Fibroblast of pulmonary artery (primary cell): Measurements from ENCODE around the gene CACNA1E.

Experiments
- DNase-seq: peaks from one replicate; pipeline ENCODE4 v3.0.0-alpha.2; 2010; ENCODE audit warnings: low read depth
- H3K4me3 ChIP-seq: replicated peaks from 2 replicates; pipeline ENCODE4 v1.5.1; 2011; ENCODE audit warnings: low read depth, mild to moderate bottlenecking, control low read depth, low read length, moderate library complexity
- TF ChIP-seq, protein P1 (sequence below): IDR thresholded peaks from 2 replicates; pipeline ENCODE4 v1.5.1; 2011; ENCODE audit warnings: mild to moderate bottlenecking, control low read depth, low read length, inconsistent platforms; ENCODE audit errors: missing control alignments

CACNA1E gene

DNA sequence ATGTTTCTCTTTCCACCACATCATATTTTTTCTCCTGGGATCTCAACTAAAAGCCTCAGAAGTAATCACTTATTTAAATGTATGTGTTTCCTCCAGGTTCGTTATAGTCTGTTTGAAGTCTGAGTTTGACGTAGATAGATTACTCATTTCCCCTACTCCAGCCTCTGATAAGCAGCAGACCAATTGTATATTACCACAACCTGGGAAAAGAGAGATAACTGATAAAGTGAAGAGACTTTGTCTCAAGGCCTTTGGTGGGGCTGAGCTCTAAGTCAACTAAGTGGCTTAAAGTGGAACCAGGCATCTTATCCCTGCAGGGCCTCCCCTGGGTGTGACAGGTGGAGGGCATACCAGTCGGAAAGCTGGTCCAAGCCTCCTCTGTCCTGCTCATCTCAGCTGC lies 34.9 kb upstream of the CACNA1E start:
- H3K4me3 ChIP-seq: no peak overlapping the region
- TF ChIP-seq, protein P1, sequence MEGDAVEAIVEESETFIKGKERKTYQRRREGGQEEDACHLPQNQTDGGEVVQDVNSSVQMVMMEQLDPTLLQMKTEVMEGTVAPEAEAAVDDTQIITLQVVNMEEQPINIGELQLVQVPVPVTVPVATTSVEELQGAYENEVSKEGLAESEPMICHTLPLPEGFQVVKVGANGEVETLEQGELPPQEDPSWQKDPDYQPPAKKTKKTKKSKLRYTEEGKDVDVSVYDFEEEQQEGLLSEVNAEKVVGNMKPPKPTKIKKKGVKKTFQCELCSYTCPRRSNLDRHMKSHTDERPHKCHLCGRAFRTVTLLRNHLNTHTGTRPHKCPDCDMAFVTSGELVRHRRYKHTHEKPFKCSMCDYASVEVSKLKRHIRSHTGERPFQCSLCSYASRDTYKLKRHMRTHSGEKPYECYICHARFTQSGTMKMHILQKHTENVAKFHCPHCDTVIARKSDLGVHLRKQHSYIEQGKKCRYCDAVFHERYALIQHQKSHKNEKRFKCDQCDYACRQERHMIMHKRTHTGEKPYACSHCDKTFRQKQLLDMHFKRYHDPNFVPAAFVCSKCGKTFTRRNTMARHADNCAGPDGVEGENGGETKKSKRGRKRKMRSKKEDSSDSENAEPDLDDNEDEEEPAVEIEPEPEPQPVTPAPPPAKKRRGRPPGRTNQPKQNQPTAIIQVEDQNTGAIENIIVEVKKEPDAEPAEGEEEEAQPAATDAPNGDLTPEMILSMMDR: no peak
- DNase-seq: no peak

DNA sequence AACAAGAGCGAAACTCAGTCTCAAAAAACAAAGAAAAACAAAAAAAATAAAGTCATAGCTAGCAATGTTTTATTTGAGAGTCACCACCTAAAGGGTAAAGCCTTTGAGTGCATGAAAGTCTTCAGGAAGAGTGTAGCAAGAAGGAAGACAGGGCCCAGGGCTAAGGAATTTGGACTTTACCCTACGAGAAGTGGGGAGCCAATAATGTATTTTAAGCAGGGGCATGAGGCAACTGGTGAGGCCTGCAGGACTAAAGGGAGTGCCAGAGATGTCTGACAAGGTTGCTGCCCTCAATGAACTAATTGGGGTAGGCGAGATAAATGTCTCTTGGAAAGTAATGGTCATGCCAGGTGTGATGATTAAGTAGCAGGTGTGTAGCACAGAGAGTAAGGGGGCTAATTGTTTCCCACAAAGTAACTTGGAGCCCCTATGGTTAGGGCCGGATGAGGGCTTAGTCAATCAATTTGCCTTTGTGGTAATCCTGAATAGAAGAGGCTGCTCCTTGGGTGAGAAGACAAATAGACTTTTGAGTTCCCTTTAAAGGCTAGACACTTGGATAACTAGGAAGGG lies 31.6 kb upstream of the CACNA1E start:
- H3K4me3 ChIP-seq: no peak overlapping the region
- no peak for DNase-seq
- TF ChIP-seq, protein P1: no peak

DNA sequence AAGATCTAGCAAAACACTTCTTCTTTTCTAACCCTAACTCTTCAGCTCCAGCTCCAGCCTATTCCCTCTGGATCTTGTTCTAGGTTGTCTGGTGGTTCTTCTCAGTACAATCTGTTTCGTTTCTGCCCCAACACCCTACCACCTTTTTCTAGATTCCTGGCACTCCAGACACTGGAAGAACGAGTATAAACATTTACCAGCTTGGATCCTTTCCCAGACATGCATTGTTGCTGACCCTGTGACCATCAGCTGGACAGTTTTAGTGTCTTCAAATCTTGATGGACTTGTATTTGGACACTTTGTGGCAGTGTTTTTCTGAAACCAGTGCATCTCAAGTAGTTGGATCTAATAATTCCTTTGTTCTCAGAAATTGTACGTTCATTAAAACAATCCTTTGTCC lies 30.6 kb upstream of the CACNA1E start:
- TF ChIP-seq, protein P1: no peak
- no peak for DNase-seq
- no peak overlapping the region for H3K4me3 ChIP-seq

DNA sequence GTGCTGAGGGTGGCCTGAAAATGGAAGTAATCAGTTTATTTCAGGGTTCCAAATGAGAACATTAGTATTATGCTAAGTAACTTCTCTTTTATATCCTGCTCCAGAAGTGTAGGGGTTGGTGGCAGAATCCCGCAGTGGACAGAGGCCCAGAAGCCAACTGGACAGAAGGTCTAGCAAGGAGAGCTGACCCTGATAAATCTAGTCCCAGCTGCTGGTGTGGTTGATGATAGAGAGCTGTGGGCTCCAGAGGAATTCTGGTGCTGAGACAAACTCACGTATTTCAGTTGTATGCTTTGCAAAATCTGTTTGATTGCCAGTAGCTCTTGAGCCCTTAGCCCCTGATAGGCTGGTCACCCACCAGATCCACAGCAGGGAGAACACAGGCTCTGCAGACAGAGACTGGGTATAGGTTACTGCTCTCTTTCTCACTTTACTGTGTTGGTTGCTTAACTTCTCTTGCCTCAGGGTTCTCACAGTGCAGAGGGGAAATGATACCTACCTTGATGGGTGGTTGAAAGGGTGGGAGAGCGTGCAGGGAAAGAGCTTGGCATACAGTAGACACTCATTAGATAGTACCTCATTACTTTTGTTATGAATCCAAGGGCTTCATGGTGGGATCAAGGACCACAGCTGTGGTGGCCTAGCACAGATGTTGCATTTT lies 29.6 kb upstream of the CACNA1E start:
- no peak overlapping the region for H3K4me3 ChIP-seq
- no peak for DNase-seq
- TF ChIP-seq, protein P1: no peak

DNA sequence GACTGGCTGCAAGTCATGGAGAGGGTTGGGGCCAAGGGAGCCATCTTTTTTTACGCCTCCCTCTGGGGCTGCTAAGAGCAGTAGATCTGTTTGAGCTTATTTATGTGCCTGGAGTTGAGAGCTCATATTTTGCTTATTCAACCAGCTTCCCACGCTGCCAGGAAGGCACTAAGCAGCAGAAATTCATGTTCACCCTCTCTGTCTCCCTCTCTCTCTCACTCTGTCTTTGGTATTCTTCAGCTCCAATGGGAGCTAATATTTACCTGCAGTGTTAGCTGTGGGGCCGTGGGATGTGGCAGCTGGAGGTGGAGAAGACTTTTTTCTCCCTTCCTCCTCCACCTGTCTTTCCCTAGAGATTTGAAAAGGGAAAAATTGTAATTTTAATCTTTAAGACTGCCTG lies 26.8 kb upstream of the CACNA1E start:
- TF ChIP-seq, protein P1: no peak
- DNase-seq: no peak

DNA sequence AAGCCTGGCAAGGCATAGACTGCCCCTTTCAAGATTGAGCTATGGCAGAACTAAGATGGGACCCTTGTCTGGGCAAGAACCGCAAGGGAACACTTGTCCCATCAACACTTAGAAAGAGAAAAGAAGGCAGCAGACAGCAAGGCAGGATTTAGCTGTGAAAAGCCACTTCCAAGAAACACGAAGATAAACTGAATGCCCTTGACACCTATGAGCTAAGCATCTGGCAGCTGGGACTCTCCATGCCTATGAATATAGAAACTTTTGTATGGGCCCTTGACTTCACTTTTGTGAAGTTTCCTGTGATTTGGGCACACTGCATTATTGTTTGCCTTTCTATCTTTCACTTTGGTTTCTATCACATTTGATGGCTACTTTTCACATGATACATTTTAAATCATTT lies 24.9 kb upstream of the CACNA1E start:
- no peak overlapping the region for H3K4me3 ChIP-seq
- TF ChIP-seq, protein P1: no peak
- DNase-seq: no peak

More for the DNA sequence above, 26.8 kb upstream of the CACNA1E start:
- H3K4me3 ChIP-seq: no peak overlapping the region

DNA sequence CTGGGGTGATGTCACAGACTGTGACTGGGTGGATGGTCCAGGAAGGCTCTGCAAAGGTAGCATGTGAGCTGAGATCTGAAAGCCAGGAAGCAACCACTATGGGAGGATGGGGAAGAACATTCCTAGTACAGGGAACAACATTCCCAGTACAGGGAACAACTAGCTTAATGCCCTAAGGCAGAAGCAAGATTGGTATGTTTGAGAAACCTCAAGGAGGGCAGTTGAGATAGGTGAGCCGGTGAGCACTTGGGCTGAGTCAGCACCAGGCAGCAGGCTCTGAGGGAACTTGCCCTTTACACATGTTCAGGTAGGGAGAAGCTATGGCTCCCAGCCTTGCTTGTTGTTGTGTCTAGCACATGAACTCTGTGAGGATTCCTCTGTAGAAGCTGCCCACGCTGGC lies 24.2 kb upstream of the CACNA1E start:
- H3K4me3 ChIP-seq: no peak overlapping the region
- DNase-seq: no peak
- TF ChIP-seq, protein P1: no peak
